ENCODE measurements around the gene MAGEB2. TPM values are rescaled to one million over a fixed set of nuclear protein-coding genes. Genes with fewer than 3 reads are reported as not detected.

Gene MAGEB2
- total RNA-seq, 1 experiment from 2014 or later = 30.2 TPM

DNA sequence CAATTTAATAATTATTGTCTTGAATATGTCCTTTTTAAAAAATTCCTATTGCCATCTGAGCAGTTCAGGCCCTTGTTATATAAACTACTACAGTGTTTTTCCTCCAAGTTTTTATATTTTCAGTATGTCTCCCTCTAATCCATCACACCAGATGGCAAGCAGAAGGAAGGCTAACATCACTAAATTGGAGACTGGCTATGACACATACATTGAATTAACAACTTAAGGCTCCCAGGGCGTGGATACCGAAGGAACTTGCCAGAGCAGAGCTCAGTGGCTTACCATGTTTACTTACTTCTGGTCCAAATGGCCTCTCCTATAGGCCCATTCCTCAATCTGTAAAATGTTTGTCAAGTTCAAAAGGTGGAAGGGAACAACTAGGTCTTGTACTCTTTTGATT lies 44.6 kb downstream of the MAGEB2 start:
- in situ Hi-C loops (cut with HindIII; ENCODE audit: low pct_unique_long_range_greater_than_20kb, low sequenced_read_pairs) = no loop called here
- no peak for DNase-seq (ENCODE audit: low read depth, low spot score)

DNA sequence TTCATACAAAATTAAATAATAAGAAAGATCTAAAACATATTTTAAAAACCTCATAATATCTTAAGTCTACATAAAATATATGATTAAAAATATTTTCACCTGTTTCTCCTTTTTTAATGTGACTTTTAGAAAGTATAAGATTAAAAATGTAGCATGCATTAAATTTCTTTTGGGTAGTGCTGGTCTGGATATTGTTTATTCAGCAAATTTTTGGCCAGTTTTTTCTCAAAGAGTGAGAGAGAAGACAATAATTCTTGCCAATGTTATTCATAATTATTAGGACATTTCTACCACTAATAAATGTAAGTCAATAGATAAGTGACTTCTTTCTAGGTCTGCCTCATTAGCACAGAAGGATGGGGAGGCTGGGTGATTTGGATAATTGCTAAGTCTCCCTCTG lies 45.6 kb downstream of the MAGEB2 start:
- in situ Hi-C loops (cut with HindIII; ENCODE audit: low pct_unique_long_range_greater_than_20kb, low sequenced_read_pairs) = no loop called here
- DNase-seq (ENCODE audit: low read depth, low spot score) = no peak

DNA sequence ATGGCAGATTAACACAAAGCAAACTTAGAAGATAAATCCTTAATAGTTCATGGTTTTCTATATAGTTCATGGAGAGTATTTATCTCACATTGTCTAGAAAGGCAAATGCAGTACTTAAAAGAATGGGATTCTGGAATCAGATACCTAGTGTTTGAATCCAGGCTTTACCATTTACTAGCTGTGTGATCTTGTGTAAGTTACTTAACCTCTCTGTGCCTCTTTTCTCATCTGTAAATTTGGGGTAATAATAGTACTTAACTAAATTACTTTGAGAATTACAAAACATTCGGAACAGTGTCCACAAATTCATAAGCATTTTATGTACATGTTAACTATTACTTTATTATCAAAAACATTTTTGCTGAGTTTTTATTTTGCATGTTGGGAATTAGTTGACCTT lies 47.4 kb downstream of the MAGEB2 start:
- in situ Hi-C loops (cut with HindIII; ENCODE audit: low pct_unique_long_range_greater_than_20kb, low sequenced_read_pairs) = no loop called here
- DNase-seq (ENCODE audit: low read depth, low spot score) = no peak

Other genes starting within 250 kb of the MAGEB2 start
- not detected in 2 replicates for gene MAGEB3, start 15.1 kb downstream of the MAGEB2 start, total RNA-seq (2014; rRNA removed; shearing (Covaris generic))
- gene MAGEB4, start 26.4 kb downstream of the MAGEB2 start, total RNA-seq (2014; rRNA removed; shearing (Covaris generic)) = not detected in 2 replicates
- gene MAGEB1, start 31.6 kb downstream of the MAGEB2 start, total RNA-seq (2014; rRNA removed; shearing (Covaris generic)) = not detected in 2 replicates
- 1.5 and 2.0 TPM in 2 replicates for gene NR0B1, start 93.8 kb downstream of the MAGEB2 start, total RNA-seq (2014; rRNA removed; shearing (Covaris generic))

Data from SK-MEL-5 (cell line).